Neural cell (in vitro differentiated cells): ENCODE data around the gene RCSD1. TPM values are rescaled to one million over a fixed set of nuclear protein-coding genes. Genes with fewer than 3 reads are reported as not detected.

Experiments used
- H2AFZ ChIP-seq: fragments of 200-600, 300-800 bp; sonication (generic), shearing (Covaris generic); 2 replicates; pipeline ENCODE4 v1.6.0; 2014; ENCODE audit warnings: low read depth, mild to moderate bottlenecking, antibody characterized with exemption, low read length, moderate library complexity
- H3F3A ChIP-seq: fragments of 200-600 bp; shearing (Covaris generic); 2 replicates; pipeline ENCODE4 v1.6.1; 2016; ENCODE audit warnings: mild to moderate bottlenecking, moderate library complexity, mixed read lengths, antibody characterized with exemption, low read length; ENCODE audit not compliant: insufficient read depth, poor library complexity, severe bottlenecking
- H3K27ac ChIP-seq: fragments of 200-600, 300-800 bp; sonication (generic), shearing (Covaris generic); 2 replicates; pipeline ENCODE4 v1.5.1; 2014; ENCODE audit warnings: mild to moderate bottlenecking, low read length, moderate library complexity
- H3K27me3 ChIP-seq: fragments of 300-800, 200-600 bp; sonication (generic), shearing (Covaris generic); 2 replicates; pipeline ENCODE4 v1.6.0; 2014; ENCODE audit warnings: mild to moderate bottlenecking, low read depth, low read length, moderate library complexity; ENCODE audit not compliant: insufficient read depth
- H3K36me3 ChIP-seq: fragments of 300-800, 200-600 bp; sonication (generic), shearing (Covaris generic); 2 replicates; pipeline ENCODE4 v1.5.1; 2014; ENCODE audit warnings: mild to moderate bottlenecking, antibody characterized with exemption, low read length, moderate library complexity; ENCODE audit not compliant: insufficient read depth
- H3K4me2 ChIP-seq: fragments of 300-800, 200-600 bp; sonication (generic), shearing (Covaris generic); 2 replicates; pipeline ENCODE4 v1.6.0; 2014; ENCODE audit warnings: mild to moderate bottlenecking, low read length
- H3K4me3 ChIP-seq: fragments of 300-800, 200-600 bp; sonication (generic), shearing (Covaris generic); 2 replicates; pipeline ENCODE4 v1.5.1; 2014; ENCODE audit warnings: mild to moderate bottlenecking, low read length, moderate library complexity
- H3K79me2 ChIP-seq: fragments of 200-600 bp; shearing (Covaris generic); replicated peaks from 2 replicates; pipeline ENCODE4 v1.6.0; 2014; ENCODE audit warnings: mild to moderate bottlenecking, low read length, moderate library complexity; ENCODE audit not compliant: insufficient read depth
- H3K9ac ChIP-seq: fragments of 300-800, 200-600 bp; sonication (generic), shearing (Covaris generic); 2 replicates; pipeline ENCODE4 v1.6.1; 2016; ENCODE audit warnings: mild to moderate bottlenecking, low read length, mixed read lengths
- H3K9me2 ChIP-seq: fragments of 200-600 bp; shearing (Covaris generic); 2 replicates; pipeline ENCODE4 v1.6.1; 2016; ENCODE audit warnings: mild to moderate bottlenecking, low read length, mixed read lengths; ENCODE audit not compliant: insufficient read depth
- H3K9me3 ChIP-seq: fragments of 200-600, 300-800 bp; sonication (generic), shearing (Covaris generic); 2 replicates; pipeline ENCODE4 v1.6.1; 2016; ENCODE audit warnings: mild to moderate bottlenecking, mixed run types, low read length, moderate library complexity, mixed read lengths
- H4K20me1 ChIP-seq: fragments of 200-600 bp; shearing (Covaris generic); 2 replicates; pipeline ENCODE4 v1.6.1; 2016; ENCODE audit warnings: mild to moderate bottlenecking, mixed run types; ENCODE audit not compliant: insufficient read depth
- EP300 ChIP-seq: fragments of 450-650 bp; conservative IDR thresholded peaks from 2 replicates; pipeline ENCODE4 v1.6.1; 2014; ENCODE audit warnings: antibody characterized with exemption, mild to moderate bottlenecking, moderate library complexity; ENCODE audit not compliant: poor library complexity, severe bottlenecking
- EZH2 ChIP-seq: fragments of 200-600, 300-800 bp; shearing (Covaris generic), sonication (generic); IDR thresholded peaks from 2 replicates; pipeline ENCODE4 v1.6.1; 2014; ENCODE audit warnings: antibody characterized with exemption, low read length, borderline replicate concordance, mild to moderate bottlenecking; ENCODE audit not compliant: insufficient read depth, poor library complexity, severe bottlenecking
- MXI1 ChIP-seq: fragments of 450-650 bp; conservative IDR thresholded peaks from 2 replicates; pipeline ENCODE4 v1.6.1; 2014; ENCODE audit warnings: antibody characterized with exemption, mild to moderate bottlenecking; ENCODE audit not compliant: poor library complexity, severe bottlenecking
- POLR2AphosphoS5 ChIP-seq: IDR thresholded peaks from 2 replicates; pipeline ENCODE4 v1.6.1; 2012
- RAD21 ChIP-seq: fragments of 450-650 bp; conservative IDR thresholded peaks from 2 replicates; pipeline ENCODE4 v1.6.1; 2014; ENCODE audit warnings: antibody characterized with exemption, mild to moderate bottlenecking, moderate library complexity
- SMC3 ChIP-seq: fragments of 450-650 bp; conservative IDR thresholded peaks from 2 replicates; pipeline ENCODE4 v1.6.1; 2014; ENCODE audit warnings: antibody characterized with exemption, mild to moderate bottlenecking, moderate library complexity; ENCODE audit not compliant: poor library complexity
- TAF1 ChIP-seq: IDR thresholded peaks from 2 replicates; pipeline ENCODE4 v1.6.1; 2012; ENCODE audit warnings: low read depth
- polyA plus RNA-seq: library from polyadenylated mRNA; depleted of rRNA; stranded (reverse); fragments of >200 nt; gene quantifications from 2 replicates; pipeline ENCODE4 v1.2.3, GENCODE V29; 2014
- TF ChIP-seq, protein P1 (sequence below): fragments of 450-650 bp; IDR thresholded peaks from 2 replicates; pipeline ENCODE4 v1.5.1; 2014; ENCODE audit warnings: antibody characterized with exemption, mild to moderate bottlenecking, moderate library complexity; ENCODE audit not compliant: poor library complexity, severe bottlenecking
- TF ChIP-seq, protein P2 (sequence below): IDR thresholded peaks from 2 replicates; pipeline ENCODE4 v1.6.1; 2012; ENCODE audit warnings: borderline replicate concordance

The RCSD1 gene
- polyA plus RNA-seq, 1 donor from 2014 or later = not detected

DNA sequence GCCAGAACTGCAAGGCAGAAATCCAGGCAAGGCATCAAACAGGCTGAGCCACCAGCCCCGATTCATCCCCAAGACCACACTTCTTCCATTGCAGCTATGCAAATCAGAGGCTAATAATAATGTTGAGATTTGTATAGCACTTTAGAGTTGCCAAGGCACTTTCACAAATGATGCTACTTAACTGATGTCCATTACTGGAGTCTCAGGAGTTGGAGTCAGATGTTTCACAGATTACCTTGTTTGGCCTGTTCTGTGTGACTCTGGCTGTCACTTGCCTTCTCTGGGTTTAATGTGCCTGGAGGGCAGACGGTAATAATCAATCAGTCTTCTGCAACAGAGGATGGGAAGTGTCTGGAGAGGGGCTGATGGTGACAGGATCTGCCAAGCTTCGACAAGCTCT is 51.0 kb downstream of the RCSD1 start:
- H3K4me3 ChIP-seq = no peak overlapping the region
- no peak overlapping the region for H3K27ac ChIP-seq
- TF ChIP-seq EP300 = peak; percentile 32
- TF ChIP-seq, protein P1, sequence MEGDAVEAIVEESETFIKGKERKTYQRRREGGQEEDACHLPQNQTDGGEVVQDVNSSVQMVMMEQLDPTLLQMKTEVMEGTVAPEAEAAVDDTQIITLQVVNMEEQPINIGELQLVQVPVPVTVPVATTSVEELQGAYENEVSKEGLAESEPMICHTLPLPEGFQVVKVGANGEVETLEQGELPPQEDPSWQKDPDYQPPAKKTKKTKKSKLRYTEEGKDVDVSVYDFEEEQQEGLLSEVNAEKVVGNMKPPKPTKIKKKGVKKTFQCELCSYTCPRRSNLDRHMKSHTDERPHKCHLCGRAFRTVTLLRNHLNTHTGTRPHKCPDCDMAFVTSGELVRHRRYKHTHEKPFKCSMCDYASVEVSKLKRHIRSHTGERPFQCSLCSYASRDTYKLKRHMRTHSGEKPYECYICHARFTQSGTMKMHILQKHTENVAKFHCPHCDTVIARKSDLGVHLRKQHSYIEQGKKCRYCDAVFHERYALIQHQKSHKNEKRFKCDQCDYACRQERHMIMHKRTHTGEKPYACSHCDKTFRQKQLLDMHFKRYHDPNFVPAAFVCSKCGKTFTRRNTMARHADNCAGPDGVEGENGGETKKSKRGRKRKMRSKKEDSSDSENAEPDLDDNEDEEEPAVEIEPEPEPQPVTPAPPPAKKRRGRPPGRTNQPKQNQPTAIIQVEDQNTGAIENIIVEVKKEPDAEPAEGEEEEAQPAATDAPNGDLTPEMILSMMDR = no peak
- TF ChIP-seq TAF1 = no peak
- no peak for TF ChIP-seq RAD21

DNA sequence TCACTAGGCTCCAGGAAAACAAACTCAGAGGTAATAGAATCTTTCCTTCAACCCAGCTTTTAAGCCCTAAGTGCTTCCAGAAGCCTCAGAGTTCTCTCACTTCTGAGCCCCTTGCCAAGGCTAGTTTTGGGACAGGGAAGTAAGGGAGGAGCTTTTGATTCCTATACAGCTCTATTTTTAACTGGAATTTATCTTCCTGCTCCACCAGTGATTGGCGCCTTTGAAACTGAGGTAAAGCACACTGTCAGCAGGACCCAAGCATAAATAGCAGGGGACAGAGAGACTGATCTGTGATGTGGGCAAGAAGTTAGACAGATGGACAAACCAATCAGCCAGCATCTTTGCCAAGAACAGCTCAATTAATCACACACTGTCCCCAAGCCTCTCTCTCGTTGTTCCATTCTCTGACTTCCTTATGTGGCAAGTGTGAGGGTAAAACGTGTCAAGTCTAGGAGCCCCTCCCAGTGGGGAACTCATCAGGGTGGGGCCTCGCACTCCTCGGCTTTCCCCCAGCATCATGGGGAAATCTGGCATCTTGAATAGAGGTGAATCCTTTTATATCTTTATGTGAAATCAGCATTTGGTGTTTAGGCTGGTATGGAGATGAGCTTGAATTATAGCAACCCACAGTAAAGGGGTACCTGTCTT is 51.5 kb downstream of the RCSD1 start:
- Histone ChIP-seq H3K9ac (no peak overlapping the region), H4K20me1 (no peaks in the 10 kb centered on the region), H3K4me2 (no peak overlapping the region), H3K79me2 (no peaks in the 10 kb centered on the region), H3K4me3 (no peak overlapping the region), H2AFZ (no peak overlapping the region), H3K9me3 (no peaks in the 10 kb centered on the region), H3K27ac (no peak overlapping the region), H3K36me3 (no peaks in the 10 kb centered on the region), H3F3A (no peaks in the 10 kb centered on the region), H3K9me2 (no peaks in the 10 kb centered on the region), H3K27me3 (no peaks in the 10 kb centered on the region)
- TF ChIP-seq, protein P1 = no peak
- no peak for TF ChIP-seq MXI1
- TF ChIP-seq SMC3 = no peak
- TF ChIP-seq, protein P2, sequence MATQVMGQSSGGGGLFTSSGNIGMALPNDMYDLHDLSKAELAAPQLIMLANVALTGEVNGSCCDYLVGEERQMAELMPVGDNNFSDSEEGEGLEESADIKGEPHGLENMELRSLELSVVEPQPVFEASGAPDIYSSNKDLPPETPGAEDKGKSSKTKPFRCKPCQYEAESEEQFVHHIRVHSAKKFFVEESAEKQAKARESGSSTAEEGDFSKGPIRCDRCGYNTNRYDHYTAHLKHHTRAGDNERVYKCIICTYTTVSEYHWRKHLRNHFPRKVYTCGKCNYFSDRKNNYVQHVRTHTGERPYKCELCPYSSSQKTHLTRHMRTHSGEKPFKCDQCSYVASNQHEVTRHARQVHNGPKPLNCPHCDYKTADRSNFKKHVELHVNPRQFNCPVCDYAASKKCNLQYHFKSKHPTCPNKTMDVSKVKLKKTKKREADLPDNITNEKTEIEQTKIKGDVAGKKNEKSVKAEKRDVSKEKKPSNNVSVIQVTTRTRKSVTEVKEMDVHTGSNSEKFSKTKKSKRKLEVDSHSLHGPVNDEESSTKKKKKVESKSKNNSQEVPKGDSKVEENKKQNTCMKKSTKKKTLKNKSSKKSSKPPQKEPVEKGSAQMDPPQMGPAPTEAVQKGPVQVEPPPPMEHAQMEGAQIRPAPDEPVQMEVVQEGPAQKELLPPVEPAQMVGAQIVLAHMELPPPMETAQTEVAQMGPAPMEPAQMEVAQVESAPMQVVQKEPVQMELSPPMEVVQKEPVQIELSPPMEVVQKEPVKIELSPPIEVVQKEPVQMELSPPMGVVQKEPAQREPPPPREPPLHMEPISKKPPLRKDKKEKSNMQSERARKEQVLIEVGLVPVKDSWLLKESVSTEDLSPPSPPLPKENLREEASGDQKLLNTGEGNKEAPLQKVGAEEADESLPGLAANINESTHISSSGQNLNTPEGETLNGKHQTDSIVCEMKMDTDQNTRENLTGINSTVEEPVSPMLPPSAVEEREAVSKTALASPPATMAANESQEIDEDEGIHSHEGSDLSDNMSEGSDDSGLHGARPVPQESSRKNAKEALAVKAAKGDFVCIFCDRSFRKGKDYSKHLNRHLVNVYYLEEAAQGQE = no peak
- TF ChIP-seq EP300 = no peak
- TF ChIP-seq RAD21 = no peak
- no peak for TF ChIP-seq TAF1
- no peak for TF ChIP-seq POLR2AphosphoS5
- no peak for TF ChIP-seq EZH2

More for the DNA sequence above, 51.0 kb downstream of the RCSD1 start:
- no peak overlapping the region for H2AFZ ChIP-seq
- H3F3A ChIP-seq = no peaks in the 10 kb centered on the region
- no peaks in the 10 kb centered on the region for H3K27me3 ChIP-seq
- no peaks in the 10 kb centered on the region for H4K20me1 ChIP-seq
- no peaks in the 10 kb centered on the region for H3K9me3 ChIP-seq
- H3K79me2 ChIP-seq = no peaks in the 10 kb centered on the region
- H3K4me2 ChIP-seq = no peak overlapping the region
- no peaks in the 10 kb centered on the region for H3K36me3 ChIP-seq
- H3K9ac ChIP-seq = no peak overlapping the region
- H3K9me2 ChIP-seq = no peaks in the 10 kb centered on the region
